ENCODE results near the gene ZNF486. TPM values are rescaled to one million over a fixed set of nuclear protein-coding genes. Genes with fewer than 3 reads are reported as not detected.

The ZNF486 gene
- total RNA-seq, 1 experiment from 2014 or later: 0.66 TPM

Other genes starting within 250 kb of the ZNF486 start
- gene ZNF682, start 127.7 kb upstream of the ZNF486 start, total RNA-seq (2022): 1.8 and 2.5 TPM in 2 replicates
- 4.8 and 7.1 TPM in 2 replicates for gene ZNF90, start 89.2 kb upstream of the ZNF486 start, total RNA-seq (2022)

All from Caco-2 (cell line).